Nephron progenitor cell (in vitro differentiated cells): Measurements from ENCODE around the gene TMEM220.

Source experiments
- DNase-seq: peaks from one replicate; pipeline ENCODE4 v3.0.0; 2021
- H3K27ac Mint-ChIP-seq: 2 replicates; pipeline ENCODE4 v1.8.0; 2021; ENCODE audit warnings: mild to moderate bottlenecking, moderate library complexity, mixed read lengths
- H3K27me3 Mint-ChIP-seq: 2 replicates; pipeline ENCODE4 v1.8.0; 2021; ENCODE audit warnings: mild to moderate bottlenecking, low read depth, mixed read lengths; ENCODE audit not compliant: poor library complexity
- H3K36me3 Mint-ChIP-seq: 2 replicates; pipeline ENCODE4 v1.8.0; 2021; ENCODE audit warnings: low read depth, mixed read lengths
- H3K4me1 Mint-ChIP-seq: 2 replicates; pipeline ENCODE4 v1.8.0; 2021; ENCODE audit warnings: mixed read lengths
- H3K4me3 Mint-ChIP-seq: 2 replicates; pipeline ENCODE4 v1.8.0; 2021; ENCODE audit warnings: mild to moderate bottlenecking, moderate library complexity, mixed read lengths
- H3K9me3 Mint-ChIP-seq: 2 replicates; pipeline ENCODE4 v1.8.0; 2021; ENCODE audit warnings: mild to moderate bottlenecking, moderate library complexity, mixed read lengths
- CTCF ChIP-seq: fragments of 200-600 bp; sonication (generic); IDR thresholded peaks from 2 replicates; pipeline ENCODE4 v1.5.0; 2021; ENCODE audit warnings: antibody characterized with exemption

Gene TMEM220

GRCh38 chr17:10775740-10776356 lies 46.0 kb upstream of the TMEM220 start:
- DNase-seq: no peak
- no peak overlapping the region for H3K27ac Mint-ChIP-seq
- H3K27me3 Mint-ChIP-seq: peaks cover 16% of the 10 kb centered on the region
- H3K36me3 Mint-ChIP-seq: peaks cover 15% of the 10 kb centered on the region
- no peak overlapping the region for H3K4me3 Mint-ChIP-seq
- H3K4me1 Mint-ChIP-seq: peaks cover 32% of the 10 kb centered on the region
- TF ChIP-seq CTCF: no peak
- peaks cover 46% of the 10 kb centered on the region for H3K9me3 Mint-ChIP-seq

GRCh38 chr17:10775058-10775457 lies 45.2 kb upstream of the TMEM220 start:
- peaks cover 15% of the 10 kb centered on the region for H3K36me3 Mint-ChIP-seq
- peaks cover 21% of the 10 kb centered on the region for H3K27me3 Mint-ChIP-seq
- peaks cover 36% of the 10 kb centered on the region for H3K4me1 Mint-ChIP-seq
- no peak for TF ChIP-seq CTCF
- H3K9me3 Mint-ChIP-seq: peaks cover 49% of the 10 kb centered on the region
- no peak for DNase-seq
- H3K4me3 Mint-ChIP-seq: no peak overlapping the region
- no peak overlapping the region for H3K27ac Mint-ChIP-seq

GRCh38 chr17:10773391-10773790 lies 43.6 kb upstream of the TMEM220 start:
- H3K27me3 Mint-ChIP-seq: peaks cover 28% of the 10 kb centered on the region
- TF ChIP-seq CTCF: no peak
- H3K4me3 Mint-ChIP-seq: peak overlapping the region; percentile 11
- peaks cover 37% of the 10 kb centered on the region for H3K9me3 Mint-ChIP-seq
- DNase-seq: no peak
- H3K27ac Mint-ChIP-seq: no peak overlapping the region
- H3K4me1 Mint-ChIP-seq: peaks cover 42% of the 10 kb centered on the region
- peaks cover 15% of the 10 kb centered on the region for H3K36me3 Mint-ChIP-seq

GRCh38 chr17:10772425-10773380 lies 42.9 kb upstream of the TMEM220 start:
- H3K36me3 Mint-ChIP-seq: peaks cover 15% of the 10 kb centered on the region
- peak overlapping the region; percentile 95 for H3K27ac Mint-ChIP-seq
- peak; percentile 86 for TF ChIP-seq CTCF
- peak overlapping the region; percentile 35 for H3K4me3 Mint-ChIP-seq
- H3K9me3 Mint-ChIP-seq: peaks cover 37% of the 10 kb centered on the region
- peaks cover 29% of the 10 kb centered on the region for H3K27me3 Mint-ChIP-seq
- H3K4me1 Mint-ChIP-seq: peaks cover 42% of the 10 kb centered on the region
- peak; percentile 65 for DNase-seq

- TF ChIP-seq CTCF: no peak
- Mint-ChIP-seq H3K27ac (peak overlapping the region; percentile 68), H3K4me1 (peaks cover 42% of the 10 kb centered on the region), H3K27me3 (peaks cover 29% of the 10 kb centered on the region), H3K4me3 (no peak overlapping the region), H3K36me3 (peaks cover 15% of the 10 kb centered on the region), H3K9me3 (peaks cover 36% of the 10 kb centered on the region)
- no peak for DNase-seq
These were observed 41.3 kb upstream of the TMEM220 start for GRCh38 chr17:10771148-10771547.
